Activated CD4-positive, alpha-beta T cell treated with anti-CD3 and anti-CD28 coated beads, Interleukin-2, Interleukin-4, amounts not matched to agents 100 ng/mL and 50 ng/mL, durations not matched to agents 16 hours and 8 hours (primary cell): ENCODE measurements around the gene CALHM1.
"Not testable (repeated sequence)": the region's sequence is repeated elsewhere in the genome, so short reads cannot be mapped to it uniquely, and the experiment has no call there.

Source experiments
- DNase-seq: peaks from one replicate; pipeline ENCODE4 v3.0.0-alpha.2; 2020; ENCODE audit warnings: low spot score

The CALHM1 gene

GRCh38 chr10:103486635-103487409 lies 28.1 kb upstream of the CALHM1 start:
- not testable (repeated sequence) for DNase-seq

- DNase-seq: peak; percentile 71
Observed at GRCh38 chr10:103481974-103482531, 23.4 kb upstream of the CALHM1 start.

- DNase-seq: no peak
Observed at GRCh38 chr10:103480521-103480920, 21.8 kb upstream of the CALHM1 start.

GRCh38 chr10:103479135-103479534 lies 20.4 kb upstream of the CALHM1 start, which contains the start of gene CALHM3:
CALHM3 (minus strand) TSS chr10:103479240; CDS start chr10:103479032, 208 bp downstream.
- DNase-seq: no peak

- DNase-seq: no peak
Observed at GRCh38 chr10:103478671-103479070, 20.0 kb upstream of the CALHM1 start.

GRCh38 chr10:103476046-103476768 lies 17.5 kb upstream of the CALHM1 start:
- no peak for DNase-seq

GRCh38 chr10:103475437-103475836 lies 16.7 kb upstream of the CALHM1 start:
- no peak for DNase-seq

GRCh38 chr10:103474077-103474476 lies 15.4 kb upstream of the CALHM1 start:
- no peak for DNase-seq

GRCh38 chr10:103473261-103473671 lies 14.6 kb upstream of the CALHM1 start:
- no peak for DNase-seq

- no peak for DNase-seq
Observed at GRCh38 chr10:103472005-103472404, 13.3 kb upstream of the CALHM1 start.

GRCh38 chr10:103470761-103471653 lies 12.3 kb upstream of the CALHM1 start:
- peak; percentile 82 for DNase-seq

GRCh38 chr10:103469201-103469600 lies 10.5 kb upstream of the CALHM1 start:
- DNase-seq: no peak

GRCh38 chr10:103467406-103467805 lies 8.7 kb upstream of the CALHM1 start:
- no peak for DNase-seq

- no peak for DNase-seq
Observed at GRCh38 chr10:103466734-103467133, 8.0 kb upstream of the CALHM1 start.

- DNase-seq: no peak
Observed at GRCh38 chr10:103465411-103466179, 6.9 kb upstream of the CALHM1 start.

- no peak for DNase-seq
Observed at GRCh38 chr10:103463499-103463898, 4.8 kb upstream of the CALHM1 start.

- no peak for DNase-seq
Observed at GRCh38 chr10:103459615-103460014, 915 bp upstream of the CALHM1 start.

- no peak for DNase-seq
Observed at GRCh38 chr10:103457896-103458583, 660 bp downstream of the CALHM1 start.

GRCh38 chr10:103457176-103457712 lies 1.5 kb downstream of the CALHM1 start:
- no peak for DNase-seq

GRCh38 chr10:103456074-103456660 lies 2.5 kb downstream of the CALHM1 start:
- DNase-seq: no peak
